H1 (cell line): Measurements from ENCODE around the gene CNIH3. TPM values are rescaled to one million over a fixed set of nuclear protein-coding genes. Genes with fewer than 3 reads are reported as not detected.

Experiments
- CREB1 ChIP-seq: IDR thresholded peaks from 2 replicates; pipeline ENCODE4 v1.6.1; 2012; ENCODE audit warnings: inconsistent platforms
- JUND ChIP-seq: IDR thresholded peaks from 2 replicates; pipeline ENCODE4 v1.6.1; 2011; ENCODE audit warnings: mild to moderate bottlenecking, improper control_type of control experiment, low read length
- MAFK ChIP-seq: IDR thresholded peaks from 2 replicates; pipeline ENCODE4 v1.6.1; 2012; ENCODE audit warnings: low read depth, mild to moderate bottlenecking, improper control_type of control experiment, low read length
- POLR2A ChIP-seq, 2 experiments: IDR thresholded peaks; 1 replicate in 1 of 2; 2 replicates in 1 of 2; pipeline ENCODE4 v1.6.1; 2011; ENCODE audit warnings: low read depth in 2 of 2, low read length in 2 of 2, mild to moderate bottlenecking in 2 of 2; ENCODE audit errors: control extremely low read depth in 1 of 2
- POLR2AphosphoS5 ChIP-seq: IDR thresholded peaks from 2 replicates; pipeline ENCODE4 v1.6.1; 2011; ENCODE audit warnings: low read depth, low read length
- RAD21 ChIP-seq, 2 experiments: IDR thresholded peaks in 1 of 2; conservative IDR thresholded peaks in 1 of 2; 2 replicates each; pipeline ENCODE4 v1.6.1; 2011; ENCODE audit warnings: low read depth in 2 of 2, low read length in 2 of 2, improper control_type of control experiment in 1 of 2, inconsistent platforms in 1 of 2, mild to moderate bottlenecking in 1 of 2, moderate library complexity in 1 of 2
- SP4 ChIP-seq: IDR thresholded peaks from 2 replicates; pipeline ENCODE4 v1.6.1; 2012; ENCODE audit warnings: low read length, inconsistent platforms
- polyA plus RNA-seq, 7 experiments: library from polyadenylated mRNA; depleted of rRNA in 3 of 7; stranded (reverse) in 5 of 7; unstranded in 2 of 7; fragments of >200 nt in 5 of 7; fragments of 200-250 nt in 2 of 7; gene quantifications; 1 replicate in 5 of 7; 2 replicates in 1 of 7; 4 replicates in 1 of 7; pipeline versions ENCODE4 v1.2.1 to v1.2.3, GENCODE V29; 2011 to 2013; ENCODE audit warnings: missing spikeins in 2 of 7, mixed read lengths in 2 of 7
- total RNA-seq: library from RNA; stranded (reverse); fragmentation: NEBNext Ultra II Directional; extraction: Animal tissue kit (Norgen Biotek cat#: 25700); gene quantifications from 2 replicates; pipeline ENCODE4 v1.2.1, GENCODE V29; 2021
- TF ChIP-seq, protein P1 (sequence below): IDR thresholded peaks from 2 replicates; pipeline ENCODE4 v1.6.1; 2012; ENCODE audit warnings: low read length, inconsistent platforms

CNIH3 gene
- total and polyA plus RNA-seq, 2 of the 8 experiments (the other 6 are each of a cell fraction or from before 2014, with no cell fraction given) = 3.7 to 5.6 TPM

DNA sequence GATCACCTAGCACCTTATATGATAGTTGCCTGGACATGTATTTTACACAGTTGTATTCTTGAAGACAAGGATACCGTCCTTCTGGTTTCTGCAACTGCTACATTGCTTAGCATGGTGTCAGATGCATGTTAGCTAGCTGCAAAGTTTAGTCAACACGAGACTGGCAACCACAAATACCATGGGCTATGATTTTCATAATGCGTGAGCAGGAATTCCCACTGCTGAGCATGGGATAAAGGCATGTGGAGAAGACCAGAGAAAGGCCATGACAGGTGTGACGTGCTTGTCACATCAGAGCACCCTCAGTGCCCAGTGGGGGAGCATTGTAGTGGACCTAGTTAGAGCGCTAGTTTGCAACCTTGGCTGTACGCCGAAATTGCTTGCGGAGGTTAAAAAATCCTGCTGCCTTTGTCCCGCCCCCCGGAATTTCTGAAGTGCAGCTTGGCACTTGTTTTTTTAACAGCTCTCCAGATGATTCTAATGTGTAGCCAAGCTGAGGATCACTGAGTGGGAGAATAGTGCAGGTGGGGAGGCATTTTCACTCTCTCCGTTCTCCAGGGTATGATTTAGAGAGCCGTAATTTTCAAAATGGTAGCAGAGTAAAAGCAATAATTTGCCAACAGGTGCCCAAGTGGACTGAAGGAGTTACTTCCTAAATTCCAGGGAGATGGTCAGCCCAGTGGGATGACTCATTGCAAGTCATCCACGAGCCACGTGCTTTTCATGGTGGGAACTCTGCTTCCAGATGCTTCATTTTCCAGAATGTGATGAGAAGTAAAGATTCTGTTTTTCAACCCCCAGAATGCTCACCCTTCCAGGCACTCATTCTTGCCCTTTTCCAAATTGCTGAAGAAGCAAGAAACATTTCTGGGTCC is 81.0 kb downstream of the CNIH3 start (continued):
- TF ChIP-seq, protein P1, sequence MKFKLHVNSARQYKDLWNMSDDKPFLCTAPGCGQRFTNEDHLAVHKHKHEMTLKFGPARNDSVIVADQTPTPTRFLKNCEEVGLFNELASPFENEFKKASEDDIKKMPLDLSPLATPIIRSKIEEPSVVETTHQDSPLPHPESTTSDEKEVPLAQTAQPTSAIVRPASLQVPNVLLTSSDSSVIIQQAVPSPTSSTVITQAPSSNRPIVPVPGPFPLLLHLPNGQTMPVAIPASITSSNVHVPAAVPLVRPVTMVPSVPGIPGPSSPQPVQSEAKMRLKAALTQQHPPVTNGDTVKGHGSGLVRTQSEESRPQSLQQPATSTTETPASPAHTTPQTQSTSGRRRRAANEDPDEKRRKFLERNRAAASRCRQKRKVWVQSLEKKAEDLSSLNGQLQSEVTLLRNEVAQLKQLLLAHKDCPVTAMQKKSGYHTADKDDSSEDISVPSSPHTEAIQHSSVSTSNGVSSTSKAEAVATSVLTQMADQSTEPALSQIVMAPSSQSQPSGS = no peak
- TF ChIP-seq MAFK = no peak
- no peak for TF ChIP-seq RAD21 (IDR thresholded peaks at IDR 0.05 in 1 of 2, conservative IDR thresholded peaks at IDR 0.05 in 1 of 2; ENCODE audit: low read depth in 2 of 2, low read length in 2 of 2)
- no peak for TF ChIP-seq CREB1
- no peak for TF ChIP-seq POLR2AphosphoS5
- no peak for TF ChIP-seq POLR2A (IDR thresholded peaks at IDR 0.05; ENCODE audit: control extremely low read depth in 1 of 2, low read depth in 2 of 2, low read length in 2 of 2)
- TF ChIP-seq SP4 = no peak
- no peak for TF ChIP-seq JUND
